ENCODE measurements around the gene RAI14.
A peak's percentile ranks its signal among the peaks of the same experiment; 100 is the strongest.

Gene RAI14

GRCh38 chr5:34847056-34847455 is 190.9 kb downstream of the RAI14 start:
- Histone ChIP-seq H3K9ac (ENCODE audit: low read depth, low read length) (no peak overlapping the region), H3K36me3 (ENCODE audit: insufficient read depth, low read length) (no peaks in the 10 kb centered on the region), H3K4me1 (ENCODE audit: insufficient read depth, low read length) (no peaks in the 10 kb centered on the region), H3K4me3 (ENCODE audit: low read length) (no peak overlapping the region), H3K27me3 (ENCODE audit: insufficient read depth, low read length) (no peaks in the 10 kb centered on the region), H3K27ac (ENCODE audit: low read depth, low read length) (no peak overlapping the region), H3K9me3 (ENCODE audit: insufficient read depth, low read depth, low read length) (0 out of 2 replicates have a peak, but pooled peaks cover 3% of the 10 kb centered on the region)

GRCh38 chr5:34847552-34847951 is 191.4 kb downstream of the RAI14 start:
- Histone ChIP-seq H3K27me3 (ENCODE audit: insufficient read depth, low read length) (no peaks in the 10 kb centered on the region), H3K4me1 (ENCODE audit: insufficient read depth, low read length) (no peaks in the 10 kb centered on the region), H3K9me3 (ENCODE audit: insufficient read depth, low read depth, low read length) (0 out of 2 replicates have a peak, but pooled peaks cover 2% of the 10 kb centered on the region), H3K27ac (ENCODE audit: low read depth, low read length) (no peak overlapping the region), H3K36me3 (ENCODE audit: insufficient read depth, low read length) (no peaks in the 10 kb centered on the region), H3K4me3 (ENCODE audit: low read length) (no peak overlapping the region), H3K9ac (ENCODE audit: low read depth, low read length) (no peak overlapping the region)
- 95% methylated on average over 4 of the region's 4 CpGs for WGBS

- H3K27ac ChIP-seq (ENCODE audit: low read depth, low read length), result no peak overlapping the region
- no peaks in the 10 kb centered on the region for H3K4me1 ChIP-seq (ENCODE audit: insufficient read depth, low read length)
- H3K4me3 ChIP-seq (ENCODE audit: low read length), result no peak overlapping the region
- no peaks in the 10 kb centered on the region for H3K9me3 ChIP-seq (ENCODE audit: insufficient read depth, low read depth, low read length)
- H3K36me3 ChIP-seq (ENCODE audit: insufficient read depth, low read length), result no peaks in the 10 kb centered on the region
- no peaks in the 10 kb centered on the region for H3K27me3 ChIP-seq (ENCODE audit: insufficient read depth, low read length)
- 89% methylated on average over 2 of the region's 2 CpGs for WGBS
- H3K9ac ChIP-seq (ENCODE audit: low read depth, low read length), result no peak overlapping the region
These were observed 192.1 kb downstream of the RAI14 start for GRCh38 chr5:34848230-34848629.

- Histone ChIP-seq H3K9me3 (ENCODE audit: insufficient read depth, low read depth, low read length) (no peaks in the 10 kb centered on the region), H3K36me3 (ENCODE audit: insufficient read depth, low read length) (no peaks in the 10 kb centered on the region), H3K27me3 (ENCODE audit: insufficient read depth, low read length) (no peaks in the 10 kb centered on the region), H3K9ac (ENCODE audit: low read depth, low read length) (no peak overlapping the region), H3K4me3 (ENCODE audit: low read length) (no peak overlapping the region), H3K4me1 (ENCODE audit: insufficient read depth, low read length) (no peaks in the 10 kb centered on the region), H3K27ac (ENCODE audit: low read depth, low read length) (no peak overlapping the region)
- WGBS, result 89% methylated on average over 2 of the region's 3 CpGs
These were observed 193.1 kb downstream of the RAI14 start for GRCh38 chr5:34849253-34849652.

GRCh38 chr5:34854459-34855174 is 198.5 kb downstream of the RAI14 start:
- no peaks in the 10 kb centered on the region for H3K9me3 ChIP-seq (ENCODE audit: insufficient read depth, low read depth, low read length)
- no peaks in the 10 kb centered on the region for H3K36me3 ChIP-seq (ENCODE audit: insufficient read depth, low read length)
- no peak overlapping the region for H3K9ac ChIP-seq (ENCODE audit: low read depth, low read length)
- no peak overlapping the region for H3K4me3 ChIP-seq (ENCODE audit: low read length)
- whole genome bisulfite sequencing, result 91% methylated on average over 4 of the region's 4 CpGs
- H3K27ac ChIP-seq (ENCODE audit: low read depth, low read length), result no peak overlapping the region
- H3K4me1 ChIP-seq (ENCODE audit: insufficient read depth, low read length), result no peaks in the 10 kb centered on the region
- no peaks in the 10 kb centered on the region for H3K27me3 ChIP-seq (ENCODE audit: insufficient read depth, low read length)

- Histone ChIP-seq H3K27me3 (ENCODE audit: insufficient read depth, low read length) (no peaks in the 10 kb centered on the region), H3K27ac (ENCODE audit: low read depth, low read length) (no peak overlapping the region), H3K36me3 (ENCODE audit: insufficient read depth, low read length) (no peaks in the 10 kb centered on the region), H3K4me1 (ENCODE audit: insufficient read depth, low read length) (no peaks in the 10 kb centered on the region), H3K9ac (ENCODE audit: low read depth, low read length) (no peak overlapping the region), H3K9me3 (ENCODE audit: insufficient read depth, low read depth, low read length) (no peaks in the 10 kb centered on the region), H3K4me3 (ENCODE audit: low read length) (no peak overlapping the region)
- WGBS, result 93% methylated on average over 3 of the region's 3 CpGs
These were observed 201.0 kb downstream of the RAI14 start for GRCh38 chr5:34857161-34857560.

- Histone ChIP-seq H3K4me3 (ENCODE audit: low read length) (no peak overlapping the region), H3K27ac (ENCODE audit: low read depth, low read length) (no peak overlapping the region), H3K9me3 (ENCODE audit: insufficient read depth, low read depth, low read length) (no peaks in the 10 kb centered on the region), H3K4me1 (ENCODE audit: insufficient read depth, low read length) (no peaks in the 10 kb centered on the region), H3K27me3 (ENCODE audit: insufficient read depth, low read length) (no peaks in the 10 kb centered on the region), H3K36me3 (ENCODE audit: insufficient read depth, low read length) (no peaks in the 10 kb centered on the region), H3K9ac (ENCODE audit: low read depth, low read length) (no peak overlapping the region)
- 100% methylated on average over 1 of the region's 1 CpG for WGBS
These were observed 201.8 kb downstream of the RAI14 start for GRCh38 chr5:34857894-34858293.

GRCh38 chr5:34858790-34859189 is 202.7 kb downstream of the RAI14 start:
- no peaks in the 10 kb centered on the region for H3K27me3 ChIP-seq (ENCODE audit: insufficient read depth, low read length)
- no peak overlapping the region for H3K4me3 ChIP-seq (ENCODE audit: low read length)
- no peak overlapping the region for H3K27ac ChIP-seq (ENCODE audit: low read depth, low read length)
- H3K9me3 ChIP-seq (ENCODE audit: insufficient read depth, low read depth, low read length), result no peaks in the 10 kb centered on the region
- peaks cover 7% of the 10 kb centered on the region; the same call in 1 of the 2 replicates for H3K4me1 ChIP-seq (ENCODE audit: insufficient read depth, low read length)
- WGBS, result 45% methylated on average over 2 of the region's 2 CpGs
- H3K36me3 ChIP-seq (ENCODE audit: insufficient read depth, low read length), result no peaks in the 10 kb centered on the region
- no peak overlapping the region for H3K9ac ChIP-seq (ENCODE audit: low read depth, low read length)

- H3K9ac ChIP-seq (ENCODE audit: low read depth, low read length), result no peak overlapping the region
- no peak overlapping the region for H3K4me3 ChIP-seq (ENCODE audit: low read length)
- H3K27me3 ChIP-seq (ENCODE audit: insufficient read depth, low read length), result no peaks in the 10 kb centered on the region
- no peaks in the 10 kb centered on the region for H3K36me3 ChIP-seq (ENCODE audit: insufficient read depth, low read length)
- H3K9me3 ChIP-seq (ENCODE audit: insufficient read depth, low read depth, low read length), result no peaks in the 10 kb centered on the region
- 88% methylated on average over 5 of the region's 5 CpGs for WGBS
- H3K4me1 ChIP-seq (ENCODE audit: insufficient read depth, low read length), result peaks cover 12% of the 10 kb centered on the region
- H3K27ac ChIP-seq (ENCODE audit: low read depth, low read length), result no peak overlapping the region
These were observed 203.1 kb downstream of the RAI14 start for GRCh38 chr5:34859253-34859652.

- peak overlapping the region; percentile 68 for H3K27ac ChIP-seq (ENCODE audit: low read depth, low read length)
- 0 out of 2 replicates have a peak overlapping the region, but pooled peaks have one; percentile 18 for H3K4me3 ChIP-seq (ENCODE audit: low read length)
- no peaks in the 10 kb centered on the region for H3K9me3 ChIP-seq (ENCODE audit: insufficient read depth, low read depth, low read length)
- H3K27me3 ChIP-seq (ENCODE audit: insufficient read depth, low read length), result no peaks in the 10 kb centered on the region
- WGBS, result 42% methylated on average over 3 of the region's 3 CpGs
- H3K4me1 ChIP-seq (ENCODE audit: insufficient read depth, low read length), result peaks cover 33% of the 10 kb centered on the region
- peak overlapping the region; percentile 13; the same call in 1 of the 2 replicates for H3K9ac ChIP-seq (ENCODE audit: low read depth, low read length)
- H3K36me3 ChIP-seq (ENCODE audit: insufficient read depth, low read length), result no peaks in the 10 kb centered on the region
These were observed 207.8 kb downstream of the RAI14 start for GRCh38 chr5:34863946-34864345.

GRCh38 chr5:34865091-34865490 is 209.0 kb downstream of the RAI14 start:
- 98% methylated on average over 2 of the region's 2 CpGs for WGBS
- Histone ChIP-seq H3K4me1 (ENCODE audit: insufficient read depth, low read length) (peaks cover 33% of the 10 kb centered on the region), H3K4me3 (ENCODE audit: low read length) (no peak overlapping the region), H3K36me3 (ENCODE audit: insufficient read depth, low read length) (no peaks in the 10 kb centered on the region), H3K27ac (ENCODE audit: low read depth, low read length) (peak overlapping the region; percentile 68; the same call in 1 of the 2 replicates), H3K27me3 (ENCODE audit: insufficient read depth, low read length) (no peaks in the 10 kb centered on the region), H3K9ac (ENCODE audit: low read depth, low read length) (no peak overlapping the region; the same call in 1 of the 2 replicates), H3K9me3 (ENCODE audit: insufficient read depth, low read depth, low read length) (no peaks in the 10 kb centered on the region)

Data from HUES64 (cell line).